Mucosa of rectum (tissue), 2 donors: ENCODE results near the gene TMEM184A.
"Not testable (repeated sequence)": the region's sequence is repeated elsewhere in the genome, so short reads cannot be mapped to it uniquely, and the experiment has no call there.

ENCODE experiments used
- H3K27ac ChIP-seq, 2 donors: one replicate each; pipeline ENCODE4 v1.7.0; 2013; ENCODE audit warnings: inconsistent platforms in 2 of 2, low read depth in 2 of 2, low read length in 2 of 2
- H3K27me3 ChIP-seq, 2 donors: one replicate each; pipeline ENCODE4 v1.7.0; 2013; ENCODE audit warnings: low read length in 2 of 2; ENCODE audit not compliant: control insufficient read depth in 2 of 2, insufficient read depth in 2 of 2
- H3K36me3 ChIP-seq, 2 donors: one replicate each; pipeline ENCODE4 v1.7.0; 2013; ENCODE audit warnings: low read length in 2 of 2; ENCODE audit not compliant: control insufficient read depth in 2 of 2, insufficient read depth in 2 of 2
- H3K4me1 ChIP-seq, 2 donors: one replicate each; pipeline ENCODE4 v1.7.0; 2013; ENCODE audit warnings: low read length in 2 of 2, mild to moderate bottlenecking in 1 of 2; ENCODE audit not compliant: control insufficient read depth in 2 of 2, insufficient read depth in 2 of 2
- H3K4me3 ChIP-seq, 2 donors: one replicate each; pipeline ENCODE4 v1.7.0; 2013; ENCODE audit warnings: low read length in 2 of 2
- H3K9ac ChIP-seq, 2 donors: one replicate each; pipeline ENCODE4 v1.7.0; 2013; ENCODE audit warnings: low read length in 2 of 2, low read depth in 1 of 2, mild to moderate bottlenecking in 1 of 2
- H3K9me3 ChIP-seq, 2 donors: one replicate each; pipeline ENCODE4 v1.7.0; 2013; ENCODE audit warnings: low read length in 2 of 2; ENCODE audit not compliant: control insufficient read depth in 2 of 2
- donor health status: healthy.
- donor health status: Normal muscosa, but diverticular disease.

Gene TMEM184A

DNA sequence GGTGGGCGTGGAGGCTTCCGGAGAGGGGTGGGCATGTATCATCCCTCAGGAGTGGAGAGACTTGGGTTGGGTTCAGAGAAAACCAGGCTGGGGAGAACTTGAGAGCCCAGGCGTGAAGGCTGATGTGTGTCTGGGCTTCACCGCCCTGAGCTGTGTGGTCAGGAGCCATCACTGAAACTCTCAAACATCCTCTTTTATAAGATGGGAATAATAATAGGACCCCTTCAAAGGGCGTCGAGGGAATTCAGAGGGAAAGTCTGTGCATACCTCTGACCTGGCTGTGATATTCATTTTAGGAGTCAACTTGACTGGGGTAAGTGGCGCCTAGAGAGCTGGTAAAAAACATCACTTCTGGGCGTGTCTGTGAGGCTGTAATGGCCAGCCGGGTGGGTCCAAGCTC is 34.9 kb upstream of the TMEM184A start:
- Histone ChIP-seq H3K9me3 (peaks cover 3 to 8% of the 10 kb centered on the region in 2 donors), H3K4me1 (no peaks in the 10 kb centered on the region), H3K27me3 (peaks cover 6 to 19% of the 10 kb centered on the region in 2 donors)

DNA sequence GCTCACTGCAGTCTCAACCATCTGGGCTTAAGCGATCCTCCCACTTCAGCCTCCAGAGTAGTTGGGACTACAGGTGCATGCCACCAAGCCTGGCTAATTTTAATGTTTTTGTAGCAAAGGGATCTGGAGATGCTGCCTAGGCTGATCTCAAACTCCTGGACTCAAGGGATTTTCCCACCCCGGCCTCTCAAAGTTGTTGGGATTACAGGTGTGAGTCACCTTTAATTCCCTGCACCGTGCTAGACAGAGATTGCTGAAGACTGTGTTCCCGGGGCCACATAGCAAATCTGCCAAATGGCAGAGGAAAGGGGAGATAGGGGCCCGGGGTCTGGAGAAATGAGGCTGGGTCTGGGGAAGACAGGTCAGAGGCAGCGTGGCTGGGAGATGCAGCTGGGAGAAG is 34.5 kb upstream of the TMEM184A start:
- peaks cover 3 to 8% of the 10 kb centered on the region in 2 donors for H3K9me3 ChIP-seq
- no peak overlapping the region for H3K4me3 ChIP-seq
- no peaks in the 10 kb centered on the region for H3K36me3 ChIP-seq
- no peak overlapping the region for H3K9ac ChIP-seq
- H3K27ac ChIP-seq: no peak overlapping the region
- H3K27me3 ChIP-seq: peaks cover 6 to 19% of the 10 kb centered on the region in 2 donors
- no peaks in the 10 kb centered on the region for H3K4me1 ChIP-seq

More for the DNA sequence above, 34.9 kb upstream of the TMEM184A start:
- H3K9ac ChIP-seq: no peak overlapping the region
- no peak overlapping the region for H3K4me3 ChIP-seq
- no peaks in the 10 kb centered on the region for H3K36me3 ChIP-seq
- H3K27ac ChIP-seq: no peak overlapping the region

DNA sequence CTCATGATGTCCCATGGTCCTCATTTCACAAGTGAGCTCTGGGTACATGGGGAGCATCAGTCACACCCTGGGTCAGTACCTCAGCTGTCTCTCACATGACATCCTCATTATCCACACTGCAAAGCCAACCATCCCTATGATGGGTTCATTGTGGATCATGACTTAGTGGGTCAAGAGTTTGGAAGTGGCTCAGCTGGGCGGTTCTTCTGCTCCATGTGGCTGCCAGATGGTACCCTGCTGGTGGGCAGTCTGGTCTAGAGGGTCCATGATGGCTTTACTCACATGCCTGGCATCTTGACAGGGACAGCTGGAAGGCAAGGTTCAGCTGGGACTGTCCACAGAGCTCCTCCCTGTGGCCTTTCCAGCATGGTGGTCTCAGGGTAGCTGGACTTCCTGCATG is 33.0 kb upstream of the TMEM184A start:
- no peak overlapping the region for H3K4me3 ChIP-seq
- peaks cover 3 to 8% of the 10 kb centered on the region in 2 donors for H3K9me3 ChIP-seq
- H3K27ac ChIP-seq: no peak overlapping the region
- H3K4me1 ChIP-seq: no peaks in the 10 kb centered on the region
- peaks cover 6 to 19% of the 10 kb centered on the region in 2 donors for H3K27me3 ChIP-seq
- no peak overlapping the region for H3K9ac ChIP-seq
- no peaks in the 10 kb centered on the region for H3K36me3 ChIP-seq

DNA sequence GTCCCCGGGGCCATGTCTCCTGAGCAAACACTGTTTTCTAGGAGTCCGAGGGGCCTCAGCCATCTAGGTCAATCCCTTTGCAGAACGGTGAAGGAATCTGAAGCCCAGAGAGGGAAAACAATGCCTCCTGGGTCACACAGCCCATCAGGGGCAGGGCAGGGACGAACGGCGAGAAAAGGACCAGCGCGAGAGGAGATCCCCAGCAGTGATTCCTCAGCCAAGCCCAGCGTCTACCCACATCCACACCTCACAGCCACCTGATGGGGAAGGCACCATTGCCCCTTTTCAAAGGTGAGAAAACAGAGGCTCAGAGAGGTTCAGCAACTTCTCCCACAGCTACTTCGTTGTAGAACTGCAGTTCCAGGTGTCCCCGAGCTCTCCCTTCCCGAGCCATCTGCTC is 31.7 kb upstream of the TMEM184A start:
- H3K27ac ChIP-seq: no peak overlapping the region
- H3K9ac ChIP-seq: no peak overlapping the region
- no peaks in the 10 kb centered on the region for H3K4me1 ChIP-seq
- H3K9me3 ChIP-seq: peaks cover 3 to 8% of the 10 kb centered on the region in 2 donors
- H3K27me3 ChIP-seq: peaks cover 4 to 19% of the 10 kb centered on the region in 2 donors
- no peak overlapping the region for H3K4me3 ChIP-seq
- H3K36me3 ChIP-seq: no peaks in the 10 kb centered on the region

DNA sequence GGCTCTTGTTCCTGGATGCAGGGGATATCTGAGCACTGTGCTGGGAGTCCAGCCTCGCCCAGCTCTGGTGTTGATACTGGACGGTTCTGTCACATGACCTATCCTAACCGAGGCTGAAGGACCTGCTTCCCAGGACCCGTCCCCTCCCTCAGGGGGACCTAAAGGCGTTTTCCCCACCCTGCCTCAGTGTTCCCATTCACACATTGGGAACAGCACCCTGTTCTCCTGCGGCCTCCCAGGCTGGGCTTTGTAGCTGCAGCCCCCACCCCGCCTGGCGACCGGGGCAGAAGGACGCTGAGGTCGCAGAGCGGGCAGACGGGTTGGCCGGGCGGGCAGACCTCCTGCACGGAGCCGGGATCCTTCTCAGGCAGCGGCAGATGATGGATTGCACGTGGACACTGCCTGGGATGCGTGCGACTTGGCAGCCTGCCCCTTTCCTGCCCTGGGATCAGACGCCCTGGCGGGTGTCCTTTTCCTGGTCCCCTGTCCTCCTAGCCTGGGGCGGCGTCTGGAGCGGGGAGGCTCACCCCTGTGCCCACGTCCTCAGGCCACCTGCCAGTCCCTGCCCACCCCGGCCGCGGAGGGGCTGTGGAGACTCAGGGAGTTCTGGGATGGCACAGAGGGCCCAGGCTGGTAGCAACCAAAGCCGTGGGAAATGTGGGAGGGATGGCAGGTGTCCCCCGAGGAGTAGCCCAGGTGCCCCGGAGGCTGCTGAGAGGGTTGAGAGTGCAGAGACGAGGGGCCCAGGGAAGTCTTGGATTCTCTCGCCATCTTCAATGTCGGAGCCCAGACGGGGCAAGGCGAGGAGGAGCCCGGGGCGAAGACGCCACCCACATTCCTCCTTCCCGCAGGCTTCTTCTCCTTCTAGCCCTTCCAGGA is 31.1 kb upstream of the TMEM184A start:
- H3K36me3 ChIP-seq: no peaks in the 10 kb centered on the region
- no peak overlapping the region for H3K4me3 ChIP-seq
- H3K9me3 ChIP-seq: peaks cover 3 to 8% of the 10 kb centered on the region in 2 donors
- H3K27me3 ChIP-seq: peaks cover 4 to 18% of the 10 kb centered on the region in 2 donors
- H3K9ac ChIP-seq: no peak overlapping the region
- H3K27ac ChIP-seq: no peak overlapping the region
- no peaks in the 10 kb centered on the region for H3K4me1 ChIP-seq

DNA sequence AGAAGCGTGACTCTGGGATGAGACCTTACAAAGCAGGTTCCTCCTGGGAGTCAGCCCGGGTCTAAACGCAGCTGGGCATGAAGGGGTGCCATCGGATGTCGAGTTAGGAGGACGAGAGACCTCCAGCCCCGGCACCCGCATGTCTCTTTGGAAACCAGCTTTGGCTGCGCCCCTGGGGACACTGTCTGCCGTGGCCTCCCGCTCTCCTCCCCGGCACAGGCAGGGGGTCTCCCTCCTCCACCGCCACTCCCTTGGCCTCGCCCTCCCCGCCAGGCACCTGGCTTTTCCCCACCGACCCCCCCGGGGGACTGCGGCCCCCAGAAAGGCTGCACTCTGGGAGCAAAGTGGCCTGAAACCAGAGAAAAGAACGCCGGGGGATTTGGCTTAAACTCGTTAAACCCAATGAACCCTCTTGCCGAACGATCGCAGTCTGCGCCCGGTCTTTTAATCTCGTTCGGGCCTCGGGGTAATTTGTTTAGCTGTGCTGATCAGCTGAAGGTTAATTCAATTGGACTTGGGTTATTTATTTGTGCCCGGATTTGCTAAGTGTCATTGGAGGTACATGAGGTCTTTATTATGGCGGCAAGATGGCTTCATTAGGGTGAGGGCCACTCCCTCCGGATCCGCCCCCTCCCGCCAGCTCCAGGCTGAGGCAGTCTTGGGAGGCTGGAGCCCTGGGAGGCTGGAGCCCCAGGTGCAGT is 30.3 kb upstream of the TMEM184A start:
- Histone ChIP-seq H3K9me3 (peaks cover 3 to 8% of the 10 kb centered on the region in 2 donors), H3K36me3 (no peaks in the 10 kb centered on the region), H3K27ac (no peak overlapping the region), H3K4me3 (no peak overlapping the region), H3K27me3 (peaks cover 4 to 13% of the 10 kb centered on the region in 2 donors), H3K9ac (no peak overlapping the region), H3K4me1 (no peaks in the 10 kb centered on the region)

DNA sequence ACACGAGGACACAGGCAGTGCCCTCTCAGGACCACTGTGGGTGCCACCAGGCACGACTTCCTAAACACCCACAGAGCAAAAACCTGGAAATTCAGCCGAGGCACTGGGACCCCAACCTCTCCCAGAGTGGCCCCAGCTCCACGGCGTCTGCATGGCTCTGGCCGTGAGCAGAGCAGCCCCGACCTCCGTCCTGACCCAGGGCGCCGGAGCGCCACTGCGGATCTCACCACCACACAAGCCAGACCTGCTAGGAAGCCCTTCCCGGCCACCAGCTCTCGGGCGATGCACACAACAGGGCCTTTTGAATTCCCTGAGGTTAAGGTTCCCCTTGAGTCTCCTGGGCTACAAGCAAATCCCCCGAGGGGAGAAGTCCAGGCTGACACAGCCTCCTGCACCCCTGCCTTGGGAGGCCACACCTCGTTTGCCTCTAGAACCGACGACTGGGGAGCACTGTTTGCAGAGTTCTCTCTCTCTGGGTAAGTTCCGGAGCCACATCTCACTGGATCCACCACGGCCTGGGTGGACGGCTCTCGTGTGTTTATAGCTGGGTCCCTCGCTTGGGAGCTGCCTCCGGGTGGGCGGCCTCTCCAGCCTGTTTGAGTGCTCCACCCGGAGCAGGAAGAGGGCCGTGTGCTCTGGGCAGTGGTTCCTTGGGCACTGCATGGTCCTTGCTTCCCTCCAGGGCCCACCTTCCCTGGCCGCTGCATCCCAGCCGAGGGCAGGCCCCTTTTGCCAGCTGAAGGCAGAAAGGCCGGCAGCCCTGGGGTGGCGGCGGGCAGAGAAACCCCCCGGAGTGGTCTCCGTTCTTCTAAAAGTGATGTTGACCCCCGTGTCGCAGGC is 29.4 kb upstream of the TMEM184A start:
- Histone ChIP-seq H3K27ac (no peak overlapping the region), H3K36me3 (no peaks in the 10 kb centered on the region), H3K27me3 (peaks cover 4 to 13% of the 10 kb centered on the region in 2 donors), H3K4me3 (no peak overlapping the region), H3K9ac (no peak overlapping the region), H3K4me1 (no peaks in the 10 kb centered on the region), H3K9me3 (peaks cover 3 to 8% of the 10 kb centered on the region in 2 donors)

DNA sequence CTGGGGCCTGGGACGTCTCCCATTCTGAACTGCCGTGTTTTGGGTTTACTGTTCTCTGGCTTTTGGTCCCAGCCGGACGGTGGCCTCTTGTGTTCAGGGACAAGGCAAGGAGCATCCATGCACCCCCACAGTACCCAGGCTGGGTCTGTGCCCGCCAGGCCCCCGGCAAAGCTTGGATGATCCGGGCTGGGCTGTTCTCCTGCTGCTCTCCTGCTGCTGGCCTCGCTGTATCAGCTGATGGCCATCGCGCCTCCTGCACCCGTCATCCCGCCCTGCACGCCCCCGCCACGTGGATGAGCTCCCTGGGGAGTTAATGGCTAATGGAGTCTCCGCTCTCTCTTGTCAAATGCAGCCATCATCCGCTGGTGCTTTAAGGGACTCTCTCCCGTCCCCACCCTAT is 28.7 kb upstream of the TMEM184A start:
- H3K9me3 ChIP-seq: peaks cover 3 to 8% of the 10 kb centered on the region in 2 donors
- H3K4me3 ChIP-seq: no peak overlapping the region
- no peaks in the 10 kb centered on the region for H3K4me1 ChIP-seq
- no peak overlapping the region for H3K9ac ChIP-seq
- H3K27me3 ChIP-seq: peaks cover 4 to 13% of the 10 kb centered on the region in 2 donors
- H3K36me3 ChIP-seq: no peaks in the 10 kb centered on the region
- H3K27ac ChIP-seq: no peak overlapping the region

DNA sequence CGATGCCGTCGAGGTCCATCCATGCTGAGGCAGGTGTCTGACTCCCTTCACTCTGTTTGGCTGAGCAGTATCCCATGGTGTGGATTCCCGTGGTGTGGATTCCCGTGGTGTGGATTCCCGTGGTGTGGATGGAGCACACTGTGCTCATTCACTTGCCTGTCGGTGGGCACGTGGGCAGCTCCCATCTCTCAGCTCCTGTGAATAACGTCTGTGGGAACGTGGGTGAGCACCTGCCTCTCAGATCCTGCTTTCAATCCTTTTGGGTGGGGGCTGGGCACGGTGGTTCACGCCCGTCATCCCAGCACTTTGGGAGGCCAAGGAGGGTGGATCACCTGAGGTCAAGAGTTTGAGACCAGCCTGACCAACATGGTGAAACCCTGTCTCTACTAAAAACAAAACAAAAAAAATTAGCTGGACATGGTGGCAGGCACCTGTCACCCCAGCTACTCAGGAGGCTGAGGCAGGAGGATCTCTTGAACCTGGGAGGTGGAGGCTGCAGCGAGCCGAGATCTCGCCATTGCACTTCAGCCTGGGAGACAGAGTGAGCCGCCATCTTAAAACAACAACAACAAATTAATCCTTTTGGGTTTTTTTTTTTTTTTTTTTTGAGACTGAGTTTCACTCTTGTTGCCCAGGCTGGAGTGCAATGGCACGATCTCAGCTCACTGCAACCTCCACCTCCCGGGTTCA is 27.4 kb upstream of the TMEM184A start:
- H3K9me3 ChIP-seq, H3K4me3 ChIP-seq, H3K4me1 ChIP-seq, H3K27me3 ChIP-seq, H3K27ac ChIP-seq, H3K36me3 ChIP-seq, H3K9ac ChIP-seq: not testable (repeated sequence)
